Stimulated activated CD4-positive, alpha-beta T cell treated with anti-CD3 and anti-CD28 coated beads, Interleukin-2, amount 100 ng/mL, for 48 hours (primary cell): Measurements from ENCODE around the gene RHCG.

Experiments used
- DNase-seq, 2 donors: peaks; one replicate each; pipeline ENCODE4 v3.0.0-alpha.2; 2020

The RHCG gene

DNA sequence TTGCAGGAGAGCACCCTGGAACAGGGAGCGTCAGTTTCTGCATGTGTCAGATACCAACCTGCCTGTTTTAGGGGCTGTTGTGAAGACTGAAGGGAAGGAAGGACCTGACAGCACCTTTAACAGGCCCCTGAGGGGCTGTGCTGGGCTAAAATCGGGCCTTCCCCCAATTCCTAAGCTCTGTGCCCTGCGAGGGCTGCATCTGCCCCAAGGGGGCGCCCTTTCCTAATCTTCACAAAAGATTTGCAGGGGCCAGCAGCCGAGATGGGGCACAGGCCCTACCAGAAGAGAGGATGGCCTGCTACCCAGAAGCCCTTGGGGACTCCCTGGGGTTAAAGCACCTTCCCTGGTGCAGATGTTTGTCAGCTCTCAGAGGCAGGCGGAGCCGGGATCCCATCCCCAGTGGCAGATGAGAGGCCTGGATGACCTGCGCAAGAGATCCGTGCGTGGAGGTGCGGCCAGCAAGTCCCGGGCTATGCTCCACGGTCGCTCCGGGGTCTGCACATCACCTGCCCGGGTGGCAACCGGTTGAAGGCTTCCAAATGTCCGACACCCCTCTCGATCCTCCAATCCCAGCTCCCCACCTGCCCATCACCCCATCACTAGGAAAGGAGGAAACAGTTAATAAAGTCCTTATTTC is 53.6 kb downstream of the RHCG start:
- peak; percentile 62 to 67 for DNase-seq

DNA sequence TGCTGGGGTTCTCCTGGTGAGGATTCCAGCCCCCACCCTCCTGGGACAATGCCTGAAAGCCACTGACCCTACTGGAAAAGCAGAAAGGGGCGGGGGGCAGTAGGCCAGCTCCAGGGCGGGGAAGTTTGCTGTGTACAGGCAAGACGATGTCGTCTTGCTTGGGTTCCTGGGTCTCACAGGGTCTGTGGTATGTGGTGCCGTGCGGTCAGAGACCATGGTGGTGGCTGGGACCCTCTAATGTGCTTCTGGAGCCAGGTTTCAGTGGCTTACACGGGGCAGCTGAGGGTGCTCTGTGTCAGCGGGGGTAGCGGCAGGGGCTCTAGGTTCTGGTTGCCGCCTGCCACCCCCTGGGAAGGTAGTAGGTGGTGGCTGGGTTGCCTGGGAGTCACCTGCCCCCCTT is 54.2 kb downstream of the RHCG start:
- no peak for DNase-seq

DNA sequence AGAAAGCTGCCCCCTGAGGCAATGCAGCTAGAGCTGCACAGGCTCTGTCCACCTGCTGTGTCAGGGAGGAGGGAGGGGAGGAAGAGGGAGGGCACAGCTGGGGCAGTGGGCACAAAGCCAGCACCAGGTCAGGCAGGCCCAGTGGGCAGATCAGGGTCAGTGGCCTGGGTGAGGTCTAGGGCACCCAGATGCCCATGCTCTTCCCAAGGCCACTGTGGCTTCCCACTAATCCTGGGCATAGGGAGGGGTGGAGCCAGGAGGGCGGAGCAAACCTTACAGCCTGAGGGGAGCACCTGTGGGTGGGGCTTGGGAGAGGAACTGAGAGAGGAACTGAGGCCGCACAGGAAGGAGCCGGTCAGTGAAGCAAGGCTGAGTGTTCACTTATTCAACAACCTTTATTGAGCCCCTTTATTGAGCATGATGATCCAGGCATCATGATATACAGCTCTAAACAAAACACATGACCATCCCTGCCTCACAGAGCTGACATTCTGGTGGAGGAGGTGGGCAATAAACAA is 55.0 kb downstream of the RHCG start:
- DNase-seq: no peak

DNA sequence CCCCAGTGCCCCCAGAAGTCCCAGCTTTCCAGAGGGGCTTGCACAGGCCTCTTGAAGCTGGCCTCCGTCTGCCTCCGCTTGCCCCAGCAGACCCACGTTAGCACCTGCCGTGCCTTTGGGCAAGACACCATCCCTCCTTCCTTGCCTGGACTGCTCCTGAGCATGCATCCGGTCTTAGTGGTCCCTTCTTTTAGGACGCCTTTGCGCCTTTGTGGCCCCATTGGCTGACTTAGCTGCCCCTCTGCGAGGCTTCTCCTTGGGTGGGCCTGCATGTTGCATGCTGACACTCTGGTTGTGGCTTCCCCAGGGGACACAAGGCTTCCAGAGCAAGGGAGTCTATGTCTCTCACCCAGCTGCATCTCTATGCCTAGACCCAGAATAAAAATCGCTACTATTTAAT is 56.6 kb downstream of the RHCG start:
- no peak for DNase-seq

DNA sequence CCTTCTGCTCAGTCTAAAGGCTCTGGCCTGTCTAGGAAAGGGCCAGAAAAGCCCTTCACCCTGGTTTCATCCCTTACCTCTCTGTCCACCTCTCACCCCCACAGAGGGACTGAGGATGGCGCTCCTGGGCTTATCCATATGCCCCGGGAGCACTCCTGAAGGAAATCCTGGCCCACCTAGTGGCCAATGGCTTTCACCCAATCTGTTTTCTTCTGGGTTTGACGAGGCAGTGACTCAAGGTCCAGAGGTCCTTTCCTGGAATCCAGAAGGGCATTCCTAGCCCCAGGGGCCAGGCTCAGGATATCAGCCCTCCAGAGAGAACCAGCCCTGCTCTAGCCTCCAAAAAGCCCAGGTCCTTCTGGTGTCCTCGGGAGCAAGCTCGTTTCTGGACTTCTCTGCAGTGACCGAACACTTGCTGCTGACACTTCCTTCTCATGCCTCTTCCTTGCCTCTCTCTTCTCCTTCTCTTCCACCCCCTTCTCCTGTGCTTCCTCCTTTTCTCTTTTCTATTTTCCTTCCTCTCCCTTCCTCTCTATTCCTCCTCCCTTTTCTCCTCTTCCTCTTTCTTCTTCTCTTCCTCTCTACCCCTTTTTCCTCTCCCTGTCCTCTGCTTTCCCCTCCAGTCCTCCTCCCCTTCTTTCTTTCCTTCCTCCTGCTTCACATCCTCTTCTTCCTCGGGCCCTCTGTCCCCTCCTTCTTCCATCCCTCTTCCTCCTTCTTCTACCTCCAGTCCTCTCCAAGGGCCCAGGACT is 59.6 kb downstream of the RHCG start:
- DNase-seq: no peak

DNA sequence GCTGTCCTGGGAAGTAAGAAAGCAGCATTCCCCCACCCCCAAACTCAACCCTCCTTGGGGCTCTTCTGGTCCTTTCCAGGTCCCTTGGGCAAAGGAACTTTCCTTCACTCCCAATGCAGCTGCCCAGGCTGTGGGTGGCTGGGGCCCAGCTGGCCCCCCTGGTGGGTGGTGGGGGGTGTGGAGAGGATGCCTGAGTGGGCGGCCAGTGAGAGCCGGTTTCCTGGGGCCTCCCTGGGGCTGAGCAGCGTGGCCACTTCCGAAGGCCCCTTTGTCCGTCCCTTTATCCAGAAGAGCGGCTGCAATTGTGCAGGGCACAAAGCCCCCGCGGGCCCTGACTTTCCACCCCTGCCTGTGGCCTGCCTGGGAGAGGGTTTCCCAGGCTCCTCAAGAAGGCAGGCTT is 61.0 kb downstream of the RHCG start:
- DNase-seq: no peak

DNA sequence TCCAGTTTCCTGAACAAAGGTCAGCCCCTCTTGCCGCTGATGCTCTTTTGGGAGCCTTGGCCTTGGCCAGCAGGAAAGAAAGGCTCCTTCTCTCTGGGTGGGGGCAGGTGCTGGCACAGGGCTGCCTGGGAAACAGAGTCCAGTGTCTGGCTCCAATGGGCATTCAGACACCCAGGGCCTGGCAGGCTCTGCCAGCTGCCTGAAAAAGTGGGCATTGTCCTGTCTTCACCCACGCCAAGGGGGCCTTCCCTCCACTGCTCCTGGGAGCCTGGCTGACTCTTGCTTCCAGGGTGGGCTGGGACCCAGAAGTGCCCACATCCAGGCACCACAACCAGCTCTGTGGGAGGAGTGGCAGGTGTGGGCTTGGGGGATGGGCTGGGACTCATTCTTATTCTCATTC is 62.7 kb downstream of the RHCG start:
- DNase-seq: no peak

DNA sequence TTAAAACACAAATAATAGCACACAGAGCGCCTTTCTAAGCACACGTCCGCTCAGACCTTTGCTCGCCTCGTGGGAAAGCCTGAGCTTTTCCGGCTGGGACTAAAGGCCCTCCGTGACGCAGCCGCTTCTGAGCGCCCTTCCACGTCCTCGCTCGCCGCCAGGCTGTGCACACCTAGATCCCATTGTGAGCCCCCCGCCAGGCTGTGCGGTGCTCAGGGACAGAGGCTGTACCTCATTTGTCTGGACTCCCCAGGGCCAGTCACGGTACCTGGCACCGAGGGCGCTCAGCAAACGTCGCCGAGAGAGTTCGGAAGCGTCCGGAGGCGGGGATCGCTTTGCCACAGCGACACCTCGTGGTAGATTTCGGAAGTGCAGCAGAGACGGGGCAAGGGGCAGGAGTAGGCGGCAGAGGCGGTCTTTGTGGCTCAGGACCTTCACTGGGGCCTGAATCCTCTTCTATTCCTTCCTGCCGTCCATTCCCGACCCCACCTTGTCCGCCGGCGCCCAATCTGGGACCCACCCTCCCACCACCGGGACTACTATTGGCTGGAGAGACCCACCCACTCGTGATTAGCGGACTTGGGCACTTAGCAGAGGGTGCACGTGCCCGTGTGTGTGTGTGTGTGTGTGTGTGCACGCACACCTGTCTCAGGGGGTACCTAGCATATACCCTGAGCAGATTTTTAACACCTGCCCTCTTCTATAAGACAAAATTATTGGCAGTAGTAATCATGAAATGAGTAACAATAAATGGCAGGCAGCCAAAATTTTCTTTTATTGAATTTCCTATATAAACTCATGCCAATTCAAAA is 65.6 kb downstream of the RHCG start:
- DNase-seq: peak; percentile 98

DNA sequence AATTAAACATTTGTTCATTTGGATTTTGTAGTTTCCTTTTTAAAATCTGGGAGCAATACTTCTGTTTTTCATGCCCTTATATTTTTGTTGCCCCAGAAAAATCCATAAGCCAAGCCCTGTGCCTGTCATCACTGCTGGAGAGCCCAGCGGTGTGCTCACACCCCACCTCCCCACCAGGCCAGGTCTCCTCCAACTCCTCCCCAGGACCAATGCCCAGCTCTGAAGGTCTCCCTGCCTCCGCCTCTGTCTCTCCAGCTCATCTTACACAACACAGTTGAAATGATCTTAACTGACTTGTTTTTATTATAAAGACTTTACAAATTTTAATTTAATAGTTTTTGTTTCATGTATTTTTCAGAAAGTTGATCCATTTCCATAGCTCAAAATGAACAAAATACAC is 66.4 kb downstream of the RHCG start:
- DNase-seq: no peak

DNA sequence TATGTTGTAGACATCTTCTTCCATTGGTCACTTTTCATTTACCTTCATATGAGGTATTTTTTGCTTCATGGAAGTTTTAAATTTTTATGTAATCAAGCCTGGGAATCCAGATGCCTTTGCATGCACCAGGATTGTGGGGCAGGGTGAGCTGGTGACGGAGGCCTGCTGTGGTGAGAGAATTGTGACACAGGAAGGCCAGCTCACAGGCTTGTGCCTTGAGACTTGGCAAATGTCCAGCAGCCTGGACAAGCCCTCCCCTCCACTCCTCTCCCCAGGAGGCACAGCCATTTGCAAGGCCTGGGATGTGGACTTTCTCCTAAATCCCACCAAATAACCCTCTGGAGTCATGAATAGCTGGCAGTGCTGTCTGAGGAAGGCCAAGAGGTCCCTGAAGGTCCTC is 67.4 kb downstream of the RHCG start:
- DNase-seq: no peak

DNA sequence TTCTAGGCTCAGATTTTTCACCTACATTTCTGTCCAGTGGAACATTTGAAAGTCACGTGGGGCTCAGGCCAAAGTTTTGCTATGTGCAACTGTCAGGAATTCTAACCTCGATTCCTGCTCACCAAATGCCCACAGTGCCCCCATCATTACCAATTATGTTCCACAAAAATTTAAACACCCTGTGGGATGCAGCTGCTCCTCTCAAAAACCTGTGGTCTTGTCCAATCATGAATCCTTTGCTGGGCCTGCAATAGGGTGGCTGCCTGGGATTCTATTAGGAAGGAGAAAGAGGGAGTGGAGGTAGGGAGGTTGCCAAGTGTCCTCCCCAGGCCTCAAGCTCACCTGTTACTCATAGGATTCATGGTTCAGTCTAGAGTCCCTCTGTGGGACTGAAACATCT is 68.1 kb downstream of the RHCG start:
- no peak for DNase-seq

DNA sequence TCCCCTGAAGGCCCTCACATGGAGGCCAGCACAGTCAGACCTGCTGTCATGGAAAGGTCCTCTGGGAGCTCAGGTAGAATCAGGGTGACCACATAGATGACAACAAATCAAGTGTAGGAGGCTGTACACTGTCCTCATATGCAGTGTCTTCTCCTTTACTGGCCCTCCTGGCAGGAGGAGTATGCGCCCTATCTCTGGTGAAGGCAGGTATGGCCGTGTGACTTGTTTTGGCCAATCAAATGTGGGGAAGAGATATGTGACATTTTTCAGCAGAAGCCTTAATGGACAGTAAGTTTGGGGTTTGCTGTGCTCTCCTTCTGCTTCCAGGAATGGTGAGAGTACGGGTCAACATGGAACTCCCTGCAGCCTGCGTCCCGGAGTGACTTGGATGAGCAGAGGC is 69.9 kb downstream of the RHCG start:
- no peak for DNase-seq

DNA sequence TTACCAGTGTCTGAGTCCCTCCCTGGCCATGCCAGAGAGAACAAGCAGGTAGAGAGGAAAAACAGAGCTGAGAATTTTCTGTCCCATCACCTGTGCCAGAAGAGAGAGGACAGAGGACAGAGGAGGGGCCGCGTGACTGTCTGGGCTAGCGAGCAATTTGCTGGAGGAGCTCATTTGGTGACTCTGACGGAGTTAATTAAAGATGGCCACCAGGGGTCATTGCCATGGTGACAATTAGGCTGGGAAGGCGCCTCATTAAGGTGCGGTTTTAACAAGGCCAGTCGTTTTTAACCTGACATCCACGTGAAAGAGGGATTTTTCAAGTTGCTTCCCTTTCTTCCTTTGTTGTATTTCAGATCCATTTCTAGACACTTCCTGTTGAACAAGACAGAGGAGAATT is 72.4 kb downstream of the RHCG start:
- DNase-seq: no peak
